ENCODE results near the gene KCNH6.

The KCNH6 gene

DNA sequence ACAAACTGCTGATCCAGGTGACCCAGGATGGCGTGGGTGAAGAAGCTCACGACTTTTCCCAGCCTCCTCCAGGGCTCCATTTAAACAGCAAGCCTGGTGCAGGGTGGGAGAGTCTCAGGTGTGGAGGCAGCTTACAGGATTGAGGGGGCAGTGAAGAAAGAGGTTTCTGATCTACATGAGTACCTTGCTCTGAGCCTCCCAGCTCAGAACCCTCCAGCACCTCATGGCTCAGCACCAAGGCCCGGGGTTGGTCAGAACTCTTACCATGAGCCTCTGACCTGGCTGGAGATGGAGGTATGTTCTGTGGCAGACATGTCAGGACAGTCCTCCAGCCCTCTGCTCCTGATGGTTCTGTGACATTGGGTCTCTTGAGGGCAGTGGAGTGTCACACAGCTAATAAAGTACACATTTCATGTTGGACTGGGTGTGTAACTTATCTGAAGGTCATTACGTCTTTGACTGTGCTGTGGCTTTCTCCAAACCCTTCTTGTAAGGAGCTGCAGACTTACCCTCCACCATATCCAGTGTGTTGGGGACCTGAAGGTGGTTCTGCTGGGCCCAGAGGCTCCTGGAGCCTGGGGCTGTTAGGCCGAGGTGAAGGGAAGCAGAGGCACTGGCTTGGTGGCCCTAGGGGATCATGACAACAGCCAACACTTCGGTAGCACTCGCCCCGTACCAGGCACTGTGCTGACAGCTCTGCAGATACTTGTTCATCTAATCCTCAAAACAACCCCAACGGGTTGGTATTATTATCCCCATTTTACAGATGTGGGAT, 23.3 kb downstream of the KCNH6 start:
- WGBS (ENCODE audit: insufficient coverage), result 100% methylated on average over 7 of the region's 9 CpGs
- Histone ChIP-seq H3K36me3 (ENCODE audit: control insufficient read depth in 4 of 4, insufficient read depth in 4 of 4, low read length in 3 of 4) (no peaks in the 10 kb centered on the region), H3K4me1 (ENCODE audit: control extremely low read depth in 1 of 4, control insufficient read depth in 4 of 4, insufficient read depth in 4 of 4, low read length in 3 of 4) (peaks cover 3 to 33% (median 19%) of the 10 kb centered on the region in 4 experiments), H3K27ac (ENCODE audit: insufficient read depth in 1 of 2, low read depth in 1 of 2, low read length in 2 of 2, poor library complexity in 1 of 2, severe bottlenecking in 2 of 2) (no peak overlapping the region), H3K27me3 (replicated peaks in 2 of 5; ENCODE audit: control insufficient read depth in 4 of 5, insufficient read depth in 5 of 5, low read length in 4 of 5) (no peaks in the 10 kb centered on the region), H3K9me3 (ENCODE audit: control extremely low read depth in 1 of 5, control insufficient read depth in 4 of 5, insufficient read depth in 2 of 5, low read depth in 1 of 5, low read length in 4 of 5) (no peaks in the 10 kb centered on the region), H3K4me3 (ENCODE audit: control insufficient read depth in 1 of 7, extremely low read depth in 1 of 7, insufficient read depth in 4 of 7, low read depth in 2 of 7, low read length in 6 of 7) (no peak overlapping the region)
- CTCF ChIA-PET, result interaction anchor here (1.2 kb wide), 1 partner anchor 10 kb away, joined by 4 read pairs; no protein-coding TSS in a partner anchor
- no peak for DNase-seq
- POLR2A ChIA-PET, result no interaction called here

DNA sequence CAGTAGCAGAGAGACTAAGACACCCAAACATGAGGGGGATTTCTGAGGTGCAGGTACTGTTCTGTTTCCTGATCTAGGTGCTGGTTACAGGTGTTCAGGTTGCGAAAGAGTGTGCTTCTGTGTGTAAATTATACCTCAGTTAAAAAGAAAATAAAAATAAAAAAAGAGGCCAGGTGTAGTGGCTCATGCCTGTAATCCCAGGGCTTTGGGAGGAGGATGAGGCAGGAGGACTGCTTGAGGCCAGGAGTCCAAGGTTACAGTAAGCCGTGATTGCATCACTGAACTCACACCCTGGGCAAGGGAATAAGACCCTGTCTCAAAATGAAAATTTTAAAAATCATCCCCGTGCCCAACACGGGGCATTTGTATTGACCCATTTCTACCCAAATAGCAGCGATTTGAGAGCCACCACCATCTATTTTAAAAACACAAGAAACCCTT, 23.9 kb downstream of the KCNH6 start:
- POLR2A ChIA-PET, result no interaction called here
- Histone ChIP-seq H3K27me3 (replicated peaks in 2 of 5; ENCODE audit: control insufficient read depth in 4 of 5, insufficient read depth in 5 of 5, low read length in 4 of 5) (no peaks in the 10 kb centered on the region), H3K36me3 (ENCODE audit: control insufficient read depth in 4 of 4, insufficient read depth in 4 of 4, low read length in 3 of 4) (no peaks in the 10 kb centered on the region), H3K27ac (ENCODE audit: insufficient read depth in 1 of 2, low read depth in 1 of 2, low read length in 2 of 2, poor library complexity in 1 of 2, severe bottlenecking in 2 of 2) (no peak overlapping the region), H3K4me3 (ENCODE audit: control insufficient read depth in 1 of 7, extremely low read depth in 1 of 7, insufficient read depth in 4 of 7, low read depth in 2 of 7, low read length in 6 of 7) (no peak overlapping the region), H3K9me3 (ENCODE audit: control extremely low read depth in 1 of 5, control insufficient read depth in 4 of 5, insufficient read depth in 2 of 5, low read depth in 1 of 5, low read length in 4 of 5) (no peaks in the 10 kb centered on the region), H3K4me1 (ENCODE audit: control extremely low read depth in 1 of 4, control insufficient read depth in 4 of 4, insufficient read depth in 4 of 4, low read length in 3 of 4) (peaks cover 6 to 32% (median 22%) of the 10 kb centered on the region in 4 experiments)
- WGBS (ENCODE audit: insufficient coverage), result no CpG with 5 or more reads among the region's 5 CpGs
- no peak for DNase-seq
- CTCF ChIA-PET, result no interaction called here

DNA sequence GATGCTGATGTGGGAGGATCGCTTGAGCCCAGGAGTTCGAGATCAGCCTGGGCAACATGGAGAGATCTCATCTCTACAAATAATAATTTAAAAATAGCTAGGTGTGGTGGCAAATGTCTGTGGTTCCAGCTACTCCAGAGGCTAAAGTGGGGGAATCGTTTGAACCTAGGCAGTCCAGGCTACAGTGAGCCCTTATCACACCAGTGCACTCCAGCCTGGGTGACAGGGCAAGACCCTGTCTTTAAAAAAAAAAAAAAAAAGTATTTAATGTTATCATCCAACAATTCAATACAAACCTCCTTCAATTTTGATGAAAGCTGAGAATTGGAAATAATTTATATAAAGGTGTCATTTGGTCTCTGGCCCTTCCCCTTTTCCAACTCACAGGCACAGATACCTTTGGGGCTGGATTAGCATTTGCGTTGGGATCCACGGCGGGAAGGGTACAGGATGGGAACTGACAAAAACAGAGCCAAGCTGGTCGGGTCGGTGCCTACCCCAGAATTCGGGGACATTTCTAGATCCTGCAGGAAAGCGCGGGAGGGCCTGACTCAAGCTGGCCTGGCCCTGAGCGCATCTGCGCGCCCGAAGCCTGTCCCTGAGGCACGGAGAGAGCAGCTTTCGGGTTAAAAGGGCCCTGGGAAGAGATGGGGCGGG, 26.3 kb downstream of the KCNH6 start:
- peaks cover 16 to 39% (median 27%) of the 10 kb centered on the region in 4 experiments for H3K4me1 ChIP-seq (ENCODE audit: control extremely low read depth in 1 of 4, control insufficient read depth in 4 of 4, insufficient read depth in 4 of 4, low read length in 3 of 4)
- H3K27me3 ChIP-seq (replicated peaks in 2 of 5; ENCODE audit: control insufficient read depth in 4 of 5, insufficient read depth in 5 of 5, low read length in 4 of 5), result no peaks in the 10 kb centered on the region
- DNase-seq, result peak in 2 of 3 donors; percentile 58 to 73
- no peaks in the 10 kb centered on the region for H3K9me3 ChIP-seq (ENCODE audit: control extremely low read depth in 1 of 5, control insufficient read depth in 4 of 5, insufficient read depth in 2 of 5, low read depth in 1 of 5, low read length in 4 of 5)
- WGBS (ENCODE audit: insufficient coverage), result 4% methylated on average over 11 of the region's 18 CpGs
- ChIA-PET CTCF (interaction anchor here (0.9 to 1.1 kb wide), 3 partner anchors 12 to 33 kb away, joined by 3 to 5 read pairs (median 3); no protein-coding TSS in a partner anchor), POLR2A (interaction anchor here (0.6 to 0.7 kb wide), 2 partner anchors 20 to 53 kb away, joined by 3 read pairs; no protein-coding TSS in a partner anchor)
- H3K36me3 ChIP-seq (ENCODE audit: control insufficient read depth in 4 of 4, insufficient read depth in 4 of 4, low read length in 3 of 4), result peaks cover 0 to 8% (median 0%) of the 10 kb centered on the region in 4 experiments
- H3K4me3 ChIP-seq (ENCODE audit: control insufficient read depth in 1 of 7, extremely low read depth in 1 of 7, insufficient read depth in 4 of 7, low read depth in 2 of 7, low read length in 6 of 7), result peak overlapping the region; percentile 24 to 99 (median 72)
- peak overlapping the region; percentile 85 to 93 for H3K27ac ChIP-seq (ENCODE audit: insufficient read depth in 1 of 2, low read depth in 1 of 2, low read length in 2 of 2, poor library complexity in 1 of 2, severe bottlenecking in 2 of 2)

DNA sequence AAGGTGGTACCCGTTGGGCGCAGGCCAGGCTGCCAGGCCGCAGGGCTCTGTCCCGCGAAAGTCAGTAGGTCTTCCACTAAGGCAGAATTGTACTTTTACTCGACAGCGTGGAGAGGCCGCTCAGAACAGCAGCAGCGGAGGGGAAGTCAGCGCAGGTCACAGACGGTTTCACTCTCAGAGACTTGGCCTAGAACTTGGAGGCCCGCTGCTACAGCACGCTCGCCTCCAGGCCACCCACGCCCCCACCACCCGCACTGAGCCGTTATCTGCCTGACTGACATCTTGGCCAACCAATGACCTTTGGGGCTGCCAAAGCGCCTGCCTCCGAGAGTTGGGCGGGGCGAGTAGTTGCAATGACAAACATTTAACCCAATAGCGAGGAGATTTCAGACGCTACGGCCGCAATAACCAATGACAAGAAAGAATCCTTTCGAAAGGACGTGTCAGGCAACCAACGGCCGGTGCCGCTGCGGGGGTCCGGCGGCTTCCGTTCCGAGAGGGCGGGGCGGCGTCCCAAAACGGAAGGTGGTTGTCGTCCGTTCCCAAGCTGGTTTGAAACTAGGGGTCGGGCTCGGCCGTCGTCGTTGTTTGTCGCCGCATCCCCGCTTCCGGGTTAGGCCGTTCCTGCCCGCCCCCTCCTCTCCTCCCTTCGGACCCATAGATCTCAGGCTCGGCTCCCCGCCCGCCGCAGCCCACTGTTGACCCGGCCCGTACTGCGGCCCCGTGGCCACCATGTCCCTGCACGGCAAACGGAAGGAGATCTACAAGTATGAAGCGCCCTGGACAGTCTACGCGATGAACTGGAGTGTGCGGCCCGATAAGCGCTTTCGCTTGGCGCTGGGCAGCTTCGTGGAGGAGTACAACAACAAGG, 27.0 kb downstream of the KCNH6 start, which contains the start of gene DCAF7:
Gene DCAF7 (plus strand): TSS at position 532 of the 871 bp plus-strand sequence. CDS start 201 bp downstream, at position 733.
- Histone ChIP-seq H3K27me3 (replicated peaks in 2 of 5; ENCODE audit: control insufficient read depth in 4 of 5, insufficient read depth in 5 of 5, low read length in 4 of 5) (no peaks in the 10 kb centered on the region), H3K27ac (ENCODE audit: insufficient read depth in 1 of 2, low read depth in 1 of 2, low read length in 2 of 2, poor library complexity in 1 of 2, severe bottlenecking in 2 of 2) (peak within 1 kb of the TSS; percentile 92 to 96), H3K4me3 (ENCODE audit: control insufficient read depth in 1 of 7, extremely low read depth in 1 of 7, insufficient read depth in 4 of 7, low read depth in 2 of 7, low read length in 6 of 7) (peak within 1 kb of the TSS; percentile 65 to 99 (median 95)), H3K4me1 (ENCODE audit: control extremely low read depth in 1 of 4, control insufficient read depth in 4 of 4, insufficient read depth in 4 of 4, low read length in 3 of 4) (peaks cover 16 to 46% (median 30%) of the 10 kb centered on the region in 4 experiments), H3K9me3 (ENCODE audit: control extremely low read depth in 1 of 5, control insufficient read depth in 4 of 5, insufficient read depth in 2 of 5, low read depth in 1 of 5, low read length in 4 of 5) (no peaks in the 10 kb centered on the region), H3K36me3 (ENCODE audit: control insufficient read depth in 4 of 4, insufficient read depth in 4 of 4, low read length in 3 of 4) (peaks cover 0 to 8% (median 0%) of the 10 kb centered on the region in 4 experiments)
- peak; percentile 100 for DNase-seq
- CTCF ChIA-PET, result interaction anchor here (0.9 to 2.5 kb wide), 4 partner anchors 13 to 62 kb away, joined by 3 to 5 read pairs (median 4); no protein-coding TSS in a partner anchor
- under 1% methylated on average over 67 of the region's 72 CpGs for WGBS (ENCODE audit: insufficient coverage)
- POLR2A ChIA-PET, result interaction anchor here (0.5 to 0.7 kb wide), 2 partner anchors 650 to 1505 kb away, joined by 3 read pairs; no protein-coding TSS in a partner anchor

DNA sequence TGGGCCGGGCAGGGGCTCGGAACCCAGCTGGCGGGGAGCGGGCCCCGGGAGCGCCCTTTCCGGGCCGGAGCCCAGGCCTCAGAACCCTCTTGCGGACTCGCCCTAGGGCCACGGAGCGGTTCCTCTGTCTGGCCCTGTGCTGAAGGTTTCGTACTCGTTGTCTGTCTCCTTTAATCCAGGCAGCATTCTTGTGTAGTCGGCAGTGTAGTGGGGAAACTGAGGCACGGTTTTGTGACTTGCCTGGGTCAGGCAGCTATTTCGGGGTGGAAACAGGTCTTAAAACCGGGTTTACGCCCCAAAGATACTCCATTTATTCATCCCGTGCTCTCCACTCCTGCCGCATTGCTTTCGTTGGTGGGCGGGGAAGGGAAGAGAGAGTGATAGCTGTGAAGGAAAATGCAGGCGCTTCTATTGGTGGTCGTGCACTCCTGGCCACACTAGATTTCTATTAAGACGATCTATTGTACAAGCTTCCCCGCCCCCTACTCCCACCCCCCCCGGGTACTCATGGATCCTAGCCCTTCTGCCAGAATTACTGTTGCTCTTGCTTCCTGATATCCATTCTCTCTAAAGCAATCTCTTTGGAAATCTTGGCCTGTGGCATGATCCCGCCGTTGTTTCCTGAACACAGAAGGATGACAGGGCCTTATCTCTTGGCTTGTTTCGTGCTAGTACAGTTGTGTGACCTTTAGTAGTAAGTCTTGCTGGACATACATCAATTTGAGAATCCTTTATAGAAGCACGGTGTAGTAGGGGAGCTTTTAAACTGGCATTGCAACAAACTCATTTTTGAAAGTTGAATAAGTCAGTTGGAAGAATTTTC, 27.9 kb downstream of the KCNH6 start:
- H3K9me3 ChIP-seq (ENCODE audit: control extremely low read depth in 1 of 5, control insufficient read depth in 4 of 5, insufficient read depth in 2 of 5, low read depth in 1 of 5, low read length in 4 of 5), result no peaks in the 10 kb centered on the region
- ChIA-PET CTCF (interaction anchor here (0.7 to 2.5 kb wide), 5 partner anchors 9 to 73 kb away, joined by 3 to 5 read pairs (median 4); no protein-coding TSS in a partner anchor), POLR2A (interaction anchor here (0.5 to 0.6 kb wide), 2 partner anchors 18 to 1506 kb away, joined by 3 read pairs; no protein-coding TSS in a partner anchor)
- peaks cover 20 to 54% (median 37%) of the 10 kb centered on the region in 4 experiments for H3K4me1 ChIP-seq (ENCODE audit: control extremely low read depth in 1 of 4, control insufficient read depth in 4 of 4, insufficient read depth in 4 of 4, low read length in 3 of 4)
- no peaks in the 10 kb centered on the region for H3K27me3 ChIP-seq (replicated peaks in 2 of 5; ENCODE audit: control insufficient read depth in 4 of 5, insufficient read depth in 5 of 5, low read length in 4 of 5)
- H3K36me3 ChIP-seq (ENCODE audit: control insufficient read depth in 4 of 4, insufficient read depth in 4 of 4, low read length in 3 of 4), result peaks cover 0 to 8% (median 0%) of the 10 kb centered on the region in 4 experiments
- peak overlapping the region; percentile 92 to 96 for H3K27ac ChIP-seq (ENCODE audit: insufficient read depth in 1 of 2, low read depth in 1 of 2, low read length in 2 of 2, poor library complexity in 1 of 2, severe bottlenecking in 2 of 2)
- DNase-seq, result peak in 2 of 3 donors; percentile 60 to 72
- H3K4me3 ChIP-seq (ENCODE audit: control insufficient read depth in 1 of 7, extremely low read depth in 1 of 7, insufficient read depth in 4 of 7, low read depth in 2 of 7, low read length in 6 of 7), result peak overlapping the region; percentile 65 to 99 (median 95)
- 0% methylated on average over 17 of the region's 32 CpGs for WGBS (ENCODE audit: insufficient coverage)

DNA sequence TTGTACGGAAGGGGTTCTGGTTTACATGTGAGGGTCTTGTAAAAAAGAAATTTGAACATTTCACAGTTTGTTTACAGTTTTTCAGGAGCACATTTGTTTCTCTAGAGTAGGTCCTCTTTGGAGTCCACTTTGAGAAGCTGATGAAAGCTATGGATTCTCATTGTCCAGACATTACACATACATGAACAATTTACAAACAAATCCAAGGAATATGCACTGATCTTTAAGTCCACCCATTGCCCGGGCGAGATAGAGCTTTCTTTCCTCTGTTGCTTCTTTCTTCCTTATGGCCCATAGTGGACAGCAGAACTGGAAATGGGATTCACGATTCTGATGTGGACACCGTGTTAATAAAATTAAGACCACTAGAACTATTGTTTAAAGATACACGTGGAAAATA, 29.1 kb downstream of the KCNH6 start:
- H3K27me3 ChIP-seq (replicated peaks in 2 of 5; ENCODE audit: control insufficient read depth in 4 of 5, insufficient read depth in 5 of 5, low read length in 4 of 5), result no peaks in the 10 kb centered on the region
- no peaks in the 10 kb centered on the region for H3K9me3 ChIP-seq (ENCODE audit: control extremely low read depth in 1 of 5, control insufficient read depth in 4 of 5, insufficient read depth in 2 of 5, low read depth in 1 of 5, low read length in 4 of 5)
- DNase-seq, result no peak
- ChIA-PET CTCF (interaction anchor here (0.9 to 2.5 kb wide), 7 partner anchors 8 to 74 kb away, joined by 3 to 6 read pairs (median 3); no protein-coding TSS in a partner anchor), POLR2A (no interaction called here)
- 73% methylated on average over 3 of the region's 6 CpGs for WGBS (ENCODE audit: insufficient coverage)
- H3K4me1 ChIP-seq (ENCODE audit: control extremely low read depth in 1 of 4, control insufficient read depth in 4 of 4, insufficient read depth in 4 of 4, low read length in 3 of 4), result peaks cover 20 to 55% (median 37%) of the 10 kb centered on the region in 4 experiments
- peak overlapping the region in 6 of 7 experiments; percentile 40 to 99 (median 94) for H3K4me3 ChIP-seq (ENCODE audit: control insufficient read depth in 1 of 7, extremely low read depth in 1 of 7, insufficient read depth in 4 of 7, low read depth in 2 of 7, low read length in 6 of 7)
- H3K36me3 ChIP-seq (ENCODE audit: control insufficient read depth in 4 of 4, insufficient read depth in 4 of 4, low read length in 3 of 4), result peaks cover 0 to 8% (median 0%) of the 10 kb centered on the region in 4 experiments
- peak overlapping the region in 1 of 2 experiments; percentile 59 for H3K27ac ChIP-seq (ENCODE audit: insufficient read depth in 1 of 2, low read depth in 1 of 2, low read length in 2 of 2, poor library complexity in 1 of 2, severe bottlenecking in 2 of 2)
